Lower leg skin (tissue), 4 donors: ENCODE measurements around the gene TINAGL1. TPM values are rescaled to one million over a fixed set of nuclear protein-coding genes. Genes with fewer than 3 reads are reported as not detected.
A peak's percentile ranks its signal among the peaks of the same experiment; 100 is the strongest.

Source experiments
- DNase-seq, 2 donors: peaks; one replicate each; pipeline ENCODE4 v3.0.0-alpha.2; 2019; ENCODE audit warnings: low spot score in 2 of 2
- H3K4me3 ChIP-seq: fragments of 200-600 bp; sonication (generic); 2 replicates; pipeline ENCODE4 v1.5.1; 2017; ENCODE audit warnings: mild to moderate bottlenecking, low read depth; ENCODE audit not compliant: poor library complexity, severe bottlenecking
- POLR2A ChIP-seq, 2 donors: fragments of 450-650 bp; IDR thresholded peaks; one replicate each; pipeline ENCODE4 v1.6.1; 2016 to 2017; ENCODE audit warnings: antibody characterized with exemption in 2 of 2, mild to moderate bottlenecking in 1 of 2, moderate library complexity in 1 of 2
- WGBS, 2 donors: methylation state at CpG; one replicate each; pipeline ENCODE4 v1.1.5; 2018; 5-methylcytosine and 5-hydroxymethylcytosine counted together
- intact Hi-C: fragments of 100-400 bp; cut with DNase I; formaldehyde crosslinking; loops from one replicate; pipeline ENCODE4 v1.15.0; 2023; ENCODE audit warnings: low total_unique reads
- total RNA-seq, 4 donors: library from RNA; depleted of rRNA; stranded (reverse); fragments of >200 nt; gene quantifications; one replicate each; pipeline ENCODE4 v1.1.0, GENCODE V29; 2016
- TF ChIP-seq, protein P1 (sequence below), 3 donors: fragments of 450-650 bp; IDR thresholded peaks; one replicate each; pipeline ENCODE4 v1.5.1; 2016; ENCODE audit warnings: antibody characterized with exemption in 3 of 3, mild to moderate bottlenecking in 3 of 3, moderate library complexity in 2 of 3

TINAGL1 gene
- total RNA-seq, 4 donors from 2014 or later = 39.1 to 107 (median 69.2) TPM

DNA sequence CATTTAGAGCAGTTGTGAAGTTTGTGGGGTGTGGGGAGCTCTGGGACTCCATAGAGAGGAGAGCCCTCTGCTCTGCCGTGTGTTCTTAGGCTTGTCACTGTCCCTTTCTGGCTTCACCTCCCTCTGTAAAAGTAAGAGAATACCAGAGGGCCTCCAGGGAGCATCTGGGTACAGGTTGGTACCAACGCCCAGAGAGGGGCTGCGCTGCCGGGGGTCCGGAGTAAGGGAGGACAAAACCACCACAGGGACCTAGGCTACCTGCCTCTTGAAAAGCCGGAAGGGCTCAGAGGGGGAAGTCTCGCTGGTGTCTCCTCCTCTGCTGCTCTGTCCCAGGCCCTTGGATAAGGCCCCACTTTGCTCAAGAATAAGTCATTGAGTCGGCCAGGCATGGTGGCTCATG, 3.1 kb upstream of the TINAGL1 start:
- intact Hi-C loops = loop anchor here (10.0 kb wide), 1 partner anchor 212 kb away; no protein-coding TSS in a partner anchor
- 78 to 79% methylated on average over 8 of the region's 8 CpGs for WGBS, 2 donors
- no peak for TF ChIP-seq POLR2A (IDR thresholded peaks at IDR 0.05)
- TF ChIP-seq, protein P1, sequence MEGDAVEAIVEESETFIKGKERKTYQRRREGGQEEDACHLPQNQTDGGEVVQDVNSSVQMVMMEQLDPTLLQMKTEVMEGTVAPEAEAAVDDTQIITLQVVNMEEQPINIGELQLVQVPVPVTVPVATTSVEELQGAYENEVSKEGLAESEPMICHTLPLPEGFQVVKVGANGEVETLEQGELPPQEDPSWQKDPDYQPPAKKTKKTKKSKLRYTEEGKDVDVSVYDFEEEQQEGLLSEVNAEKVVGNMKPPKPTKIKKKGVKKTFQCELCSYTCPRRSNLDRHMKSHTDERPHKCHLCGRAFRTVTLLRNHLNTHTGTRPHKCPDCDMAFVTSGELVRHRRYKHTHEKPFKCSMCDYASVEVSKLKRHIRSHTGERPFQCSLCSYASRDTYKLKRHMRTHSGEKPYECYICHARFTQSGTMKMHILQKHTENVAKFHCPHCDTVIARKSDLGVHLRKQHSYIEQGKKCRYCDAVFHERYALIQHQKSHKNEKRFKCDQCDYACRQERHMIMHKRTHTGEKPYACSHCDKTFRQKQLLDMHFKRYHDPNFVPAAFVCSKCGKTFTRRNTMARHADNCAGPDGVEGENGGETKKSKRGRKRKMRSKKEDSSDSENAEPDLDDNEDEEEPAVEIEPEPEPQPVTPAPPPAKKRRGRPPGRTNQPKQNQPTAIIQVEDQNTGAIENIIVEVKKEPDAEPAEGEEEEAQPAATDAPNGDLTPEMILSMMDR (IDR thresholded peaks at IDR 0.05) = no peak
- DNase-seq = no peak
- H3K4me3 ChIP-seq = no peak overlapping the region

DNA sequence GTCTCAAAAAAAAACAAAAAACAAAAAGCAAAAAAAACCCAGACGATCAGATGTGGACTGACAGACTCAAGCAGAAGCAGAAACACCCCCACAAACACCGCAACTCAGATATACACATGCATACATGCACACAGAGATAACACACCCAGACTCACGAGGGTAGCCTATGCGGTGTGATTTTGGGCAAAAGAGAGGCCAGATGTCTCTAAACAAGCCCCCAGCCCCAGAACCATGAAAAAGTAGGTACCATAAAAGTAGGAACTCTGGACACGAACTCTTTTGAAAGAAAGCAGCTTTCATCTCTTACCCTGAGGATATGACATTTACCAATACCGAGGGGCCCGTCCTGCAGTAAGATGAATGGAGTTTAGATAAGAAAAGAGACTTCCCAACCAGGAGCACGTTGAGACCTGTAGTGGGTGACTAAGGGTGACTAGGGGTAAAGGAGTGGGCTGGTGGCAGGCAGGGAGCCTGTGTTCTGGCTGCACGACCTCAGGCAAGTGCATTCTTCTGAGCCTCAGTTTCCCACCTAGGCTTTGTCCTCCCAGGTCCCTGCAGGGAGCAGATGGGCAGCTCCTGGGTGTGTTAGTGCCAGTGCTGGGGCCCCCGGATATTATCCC, 1.5 kb upstream of the TINAGL1 start:
- no peak for DNase-seq
- no peak for TF ChIP-seq POLR2A (IDR thresholded peaks at IDR 0.05)
- TF ChIP-seq, protein P1 (IDR thresholded peaks at IDR 0.05) = no peak
- WGBS, 2 donors = 37 to 40% methylated on average over 9 to 10 of the region's 10 CpGs
- intact Hi-C loops = loop anchor here (10.0 kb wide), 1 partner anchor 210 kb away; no protein-coding TSS in a partner anchor
- H3K4me3 ChIP-seq = no peak overlapping the region

DNA sequence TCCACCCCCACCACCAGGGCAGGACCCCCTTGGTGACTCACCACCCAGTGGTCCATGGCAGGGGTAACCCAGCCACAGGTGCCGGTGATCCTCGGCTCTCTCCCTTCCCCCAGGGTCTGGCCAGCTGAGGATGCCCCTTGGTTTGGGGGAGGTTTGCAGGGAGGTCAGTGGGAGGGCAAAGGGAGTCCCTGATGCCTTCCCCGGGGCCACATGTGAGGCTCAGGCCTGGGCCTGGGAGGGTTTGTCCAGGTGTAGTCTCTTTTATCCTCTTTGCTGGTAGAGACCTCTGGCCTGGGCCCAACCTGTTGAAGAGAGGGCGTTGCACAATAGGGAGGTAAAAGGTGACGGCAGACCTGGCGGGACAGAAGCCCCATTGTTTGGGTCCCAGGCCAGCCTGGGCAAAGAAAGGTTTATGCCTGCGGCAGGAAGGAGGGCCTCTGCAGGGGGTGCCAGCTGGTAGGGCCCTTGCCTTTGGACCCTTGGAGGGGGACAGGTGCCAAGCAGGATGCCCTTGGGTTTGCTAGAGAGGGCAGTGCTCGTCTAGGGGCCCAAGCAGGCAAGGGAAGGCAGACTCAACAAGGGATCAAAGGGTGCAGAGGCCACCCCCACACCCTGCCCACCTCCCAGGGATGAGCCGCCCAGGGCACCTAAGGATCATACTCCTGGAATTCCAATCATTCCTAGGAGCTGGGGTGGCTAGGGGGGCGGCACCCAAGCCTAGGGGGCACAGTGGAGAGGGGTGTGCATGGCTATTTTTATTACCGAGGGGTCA, 760 bp upstream of the TINAGL1 start:
- DNase-seq = no peak
- intact Hi-C loops = loop anchor here (10.0 kb wide), 1 partner anchor 209 kb away; no protein-coding TSS in a partner anchor
- TF ChIP-seq, protein P1 (IDR thresholded peaks at IDR 0.05) = no peak
- no peak for TF ChIP-seq POLR2A (IDR thresholded peaks at IDR 0.05)
- H3K4me3 ChIP-seq = no peak overlapping the region
- 52 to 60% methylated on average over 11 of the region's 11 CpGs for WGBS, 2 donors

GRCh38 chr1:31576743-31577455, 584 bp downstream of the TINAGL1 start:
- intact Hi-C loops = loop anchor here (10.0 kb wide), 1 partner anchor 208 kb away; no protein-coding TSS in a partner anchor
- peak overlapping the region; percentile 20 for H3K4me3 ChIP-seq
- WGBS, 2 donors = 48 to 51% methylated on average over 15 to 16 of the region's 27 CpGs
- DNase-seq = no peak
- no peak for TF ChIP-seq POLR2A (IDR thresholded peaks at IDR 0.05)
- TF ChIP-seq, protein P1 (IDR thresholded peaks at IDR 0.05) = no peak

- 49 to 55% methylated on average over 6 of the region's 6 CpGs for WGBS, 2 donors
- H3K4me3 ChIP-seq = peak overlapping the region; percentile 20
- DNase-seq = no peak
- intact Hi-C loops = loop anchor here (10.0 kb wide), 1 partner anchor 207 kb away; no protein-coding TSS in a partner anchor
- TF ChIP-seq POLR2A (IDR thresholded peaks at IDR 0.05) = no peak
- TF ChIP-seq, protein P1 (IDR thresholded peaks at IDR 0.05) = no peak
Observed at GRCh38 chr1:31577515-31578192, 1.3 kb downstream of the TINAGL1 start.
